Measurements from ENCODE around the gene TIMM44. TPM values are rescaled to one million over a fixed set of nuclear protein-coding genes. Genes with fewer than 3 reads are reported as not detected.
A peak's percentile ranks its signal among the peaks of the same experiment; 100 is the strongest.

TIMM44 gene
- total RNA-seq, 2 donors from 2014 or later: 49.8 to 81.5 TPM

DNA sequence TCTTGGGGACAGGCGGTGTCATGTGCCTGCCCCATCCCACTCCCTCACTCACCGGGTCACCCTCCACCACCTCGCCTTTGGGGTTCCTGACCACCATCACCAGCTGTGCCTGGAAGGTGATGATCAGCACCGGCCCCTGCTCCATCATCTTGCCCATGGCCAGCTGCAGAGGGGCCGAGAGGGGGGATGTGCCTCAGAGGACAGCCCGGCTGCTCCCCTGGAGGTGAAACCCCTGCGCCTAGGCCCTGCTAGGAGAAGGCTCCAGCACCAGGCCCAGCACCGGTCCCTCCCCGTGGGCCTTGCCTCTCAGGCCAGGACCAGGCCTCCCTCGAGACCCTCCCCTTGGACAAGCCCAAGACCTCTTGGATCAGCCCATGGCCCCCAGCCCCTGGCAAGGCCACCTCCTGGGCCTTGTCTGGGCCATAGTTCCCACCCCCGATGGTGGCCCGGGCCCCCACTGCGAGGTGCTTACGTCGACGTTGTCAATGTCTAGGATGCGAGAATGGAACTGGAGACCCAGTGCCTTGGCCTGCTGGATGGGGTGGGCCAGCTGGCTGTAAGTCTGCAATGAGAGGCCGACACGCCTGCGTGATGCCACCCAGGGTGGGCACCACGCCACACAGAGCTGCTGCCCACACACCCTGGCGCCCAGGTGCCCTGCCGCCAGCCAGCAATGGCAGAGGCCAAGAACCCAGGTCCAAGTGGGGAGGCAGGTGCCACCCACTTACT lies 15.7 kb downstream of the TIMM44 start:
- Mint-ChIP-seq H3K9me3 (no peaks in the 10 kb centered on the region), H3K27me3 (no peaks in the 10 kb centered on the region), H3K36me3 (ENCODE audit: low read depth) (peaks cover 33% of the 10 kb centered on the region), H3K27ac (peak overlapping the region; percentile 5), H3K4me3 (no peak overlapping the region), H3K4me1 (peaks cover 10% of the 10 kb centered on the region)
- no peak for ATAC-seq (replicated peaks)

GRCh38 chr19:7926727-7927604 lies 16.5 kb downstream of the TIMM44 start:
- no peaks in the 10 kb centered on the region for H3K9me3 Mint-ChIP-seq
- H3K36me3 Mint-ChIP-seq (ENCODE audit: low read depth): peaks cover 25% of the 10 kb centered on the region
- no peak overlapping the region for H3K27ac Mint-ChIP-seq
- ATAC-seq (replicated peaks): no peak
- H3K4me3 Mint-ChIP-seq: peak overlapping the region; percentile 46
- peaks cover 10% of the 10 kb centered on the region for H3K4me1 Mint-ChIP-seq
- H3K27me3 Mint-ChIP-seq: no peaks in the 10 kb centered on the region

DNA sequence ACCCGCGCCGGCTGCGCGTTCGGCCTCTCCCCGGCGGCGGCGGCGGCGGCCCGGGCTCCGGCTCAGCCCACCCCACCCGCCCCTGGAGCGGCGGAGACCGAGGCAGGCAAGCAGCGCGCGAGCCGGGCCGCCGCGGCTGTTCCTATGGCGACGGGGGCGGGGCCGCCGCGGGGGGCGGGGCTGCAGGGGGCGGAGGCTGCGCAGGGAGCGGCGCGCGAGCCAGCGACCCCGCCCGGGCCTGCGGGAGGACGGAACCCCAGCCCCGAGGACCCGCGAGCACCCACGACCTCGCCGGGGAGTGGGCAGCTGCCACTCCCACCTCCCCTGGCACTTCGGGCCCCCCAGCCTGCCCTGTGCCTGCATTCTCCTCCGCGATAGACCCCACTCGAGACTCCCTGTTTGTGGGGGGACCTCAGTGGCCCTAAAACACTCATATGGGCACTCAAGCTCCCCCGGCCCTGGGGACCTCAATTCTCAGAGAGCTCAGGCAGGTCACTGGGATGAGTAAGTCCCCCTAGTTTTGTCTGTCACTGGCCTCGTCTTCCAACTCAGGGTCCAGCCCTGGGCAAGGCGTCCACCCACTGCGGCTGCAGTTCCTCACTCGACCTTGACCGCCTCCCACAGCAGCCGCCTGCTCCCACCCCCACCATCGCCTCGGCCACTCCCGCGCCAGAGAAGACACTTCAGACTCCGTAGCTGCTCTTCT lies 17.3 kb downstream of the TIMM44 start, which contains the start of gene CTXN1:
CTXN1 (minus strand) TSS at position 115 of the 706 bp plus-strand sequence. CDS start 597 bp downstream, outside the sequence.
- ATAC-seq (replicated peaks): peak; percentile 53
- H3K4me3 Mint-ChIP-seq: peak within 1 kb of the TSS; percentile 53
- peaks cover 10% of the 10 kb centered on the region for H3K4me1 Mint-ChIP-seq
- peaks cover 20% of the 10 kb centered on the region for H3K36me3 Mint-ChIP-seq (ENCODE audit: low read depth)
- no peaks in the 10 kb centered on the region for H3K9me3 Mint-ChIP-seq
- no peak within 1 kb of the TSS for H3K27ac Mint-ChIP-seq
- H3K27me3 Mint-ChIP-seq: no peaks in the 10 kb centered on the region

GRCh38 chr19:7925171-7925851 lies 18.2 kb downstream of the TIMM44 start:
- H3K36me3 Mint-ChIP-seq (ENCODE audit: low read depth): peaks cover 12% of the 10 kb centered on the region
- peaks cover 15% of the 10 kb centered on the region for H3K4me1 Mint-ChIP-seq
- ATAC-seq (replicated peaks): peak; percentile 14
- H3K27ac Mint-ChIP-seq: no peak overlapping the region
- peak overlapping the region; percentile 53 for H3K4me3 Mint-ChIP-seq
- no peaks in the 10 kb centered on the region for H3K9me3 Mint-ChIP-seq
- H3K27me3 Mint-ChIP-seq: no peaks in the 10 kb centered on the region

- Mint-ChIP-seq H3K4me3 (peak overlapping the region; percentile 53), H3K9me3 (no peaks in the 10 kb centered on the region), H3K27me3 (no peaks in the 10 kb centered on the region), H3K27ac (no peak overlapping the region), H3K4me1 (peaks cover 19% of the 10 kb centered on the region), H3K36me3 (ENCODE audit: low read depth) (peaks cover 6% of the 10 kb centered on the region)
- no peak for ATAC-seq (replicated peaks)
Observed at GRCh38 chr19:7924651-7925170, 18.8 kb downstream of the TIMM44 start.

GRCh38 chr19:7924241-7924640 lies 19.2 kb downstream of the TIMM44 start:
- Mint-ChIP-seq H3K9me3 (no peaks in the 10 kb centered on the region), H3K27ac (no peak overlapping the region), H3K27me3 (no peaks in the 10 kb centered on the region), H3K4me1 (peaks cover 23% of the 10 kb centered on the region), H3K4me3 (peak overlapping the region; percentile 44), H3K36me3 (ENCODE audit: low read depth) (peaks cover 6% of the 10 kb centered on the region)
- no peak for ATAC-seq (replicated peaks)

- H3K4me3 Mint-ChIP-seq: peak overlapping the region; percentile 44
- no peak overlapping the region for H3K27ac Mint-ChIP-seq
- H3K9me3 Mint-ChIP-seq: no peaks in the 10 kb centered on the region
- peaks cover 5% of the 10 kb centered on the region for H3K36me3 Mint-ChIP-seq (ENCODE audit: low read depth)
- no peaks in the 10 kb centered on the region for H3K27me3 Mint-ChIP-seq
- no peak for ATAC-seq (replicated peaks)
- H3K4me1 Mint-ChIP-seq: peaks cover 16% of the 10 kb centered on the region
Observed at GRCh38 chr19:7923295-7924191, 19.9 kb downstream of the TIMM44 start.

- Mint-ChIP-seq H3K4me3 (no peak overlapping the region), H3K27ac (no peak overlapping the region)
Observed at GRCh38 chr19:7922836-7923195, 20.6 kb downstream of the TIMM44 start.

DNA sequence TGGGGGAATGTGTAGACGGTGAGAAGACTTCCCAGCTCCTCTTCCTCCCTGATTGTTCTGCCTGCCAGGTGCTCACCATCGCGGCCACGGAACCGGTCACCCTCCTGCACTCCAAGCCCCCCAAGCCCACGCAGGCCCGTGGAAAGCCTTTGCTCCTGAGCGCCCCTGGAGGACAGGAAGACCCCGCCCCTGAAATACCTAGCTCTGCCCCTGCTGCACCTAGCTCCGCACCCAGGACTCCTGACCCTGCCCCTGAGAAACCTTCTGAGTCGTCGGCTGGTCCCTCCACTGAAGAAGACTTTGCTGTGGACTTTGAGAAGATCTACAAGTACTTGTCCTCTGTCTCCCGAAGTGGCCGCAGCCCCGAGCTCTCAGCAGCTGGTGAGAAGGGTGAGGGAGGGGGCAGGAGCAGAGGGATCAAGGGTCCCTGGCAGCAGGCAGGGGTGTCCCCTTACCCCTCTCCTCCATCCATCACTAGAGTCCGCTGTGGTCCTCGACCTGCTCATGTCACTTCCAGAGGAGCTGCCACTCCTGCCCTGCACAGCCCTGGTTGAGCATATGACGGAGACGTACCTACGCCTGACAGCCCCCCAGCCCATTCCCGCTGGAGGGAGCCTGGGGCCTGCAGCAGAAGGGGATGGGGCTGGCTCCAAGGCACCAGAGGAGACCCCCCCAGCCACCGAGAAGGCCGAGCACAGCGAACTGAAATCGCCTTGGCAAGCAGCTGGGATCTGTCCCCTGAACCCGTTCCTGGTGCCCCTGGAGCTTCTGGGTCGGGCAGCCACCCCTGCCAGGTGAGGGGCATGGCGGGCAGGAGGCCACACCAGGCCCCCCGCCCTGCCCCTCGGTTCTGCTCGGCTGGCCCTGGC lies 21.3 kb downstream of the TIMM44 start:
- H3K27me3 Mint-ChIP-seq: no peaks in the 10 kb centered on the region
- peaks cover 12% of the 10 kb centered on the region for H3K4me1 Mint-ChIP-seq
- H3K36me3 Mint-ChIP-seq (ENCODE audit: low read depth): no peaks in the 10 kb centered on the region
- no peak for ATAC-seq (replicated peaks)
- H3K4me3 Mint-ChIP-seq: peak overlapping the region; percentile 84
- H3K27ac Mint-ChIP-seq: no peak overlapping the region
- H3K9me3 Mint-ChIP-seq: no peaks in the 10 kb centered on the region

More at GRCh38 chr19:7922836-7923195, 20.6 kb downstream of the TIMM44 start:
- Mint-ChIP-seq H3K27me3 (no peaks in the 10 kb centered on the region), H3K36me3 (ENCODE audit: low read depth) (no peaks in the 10 kb centered on the region), H3K9me3 (no peaks in the 10 kb centered on the region), H3K4me1 (peaks cover 12% of the 10 kb centered on the region)
- ATAC-seq (replicated peaks): no peak

GRCh38 chr19:7921302-7921966 lies 22.0 kb downstream of the TIMM44 start:
- Mint-ChIP-seq H3K4me1 (peaks cover 12% of the 10 kb centered on the region), H3K9me3 (no peaks in the 10 kb centered on the region), H3K36me3 (ENCODE audit: low read depth) (no peaks in the 10 kb centered on the region), H3K27ac (peak overlapping the region; percentile 89), H3K27me3 (no peaks in the 10 kb centered on the region), H3K4me3 (peak overlapping the region; percentile 84)
- no peak for ATAC-seq (replicated peaks)

DNA sequence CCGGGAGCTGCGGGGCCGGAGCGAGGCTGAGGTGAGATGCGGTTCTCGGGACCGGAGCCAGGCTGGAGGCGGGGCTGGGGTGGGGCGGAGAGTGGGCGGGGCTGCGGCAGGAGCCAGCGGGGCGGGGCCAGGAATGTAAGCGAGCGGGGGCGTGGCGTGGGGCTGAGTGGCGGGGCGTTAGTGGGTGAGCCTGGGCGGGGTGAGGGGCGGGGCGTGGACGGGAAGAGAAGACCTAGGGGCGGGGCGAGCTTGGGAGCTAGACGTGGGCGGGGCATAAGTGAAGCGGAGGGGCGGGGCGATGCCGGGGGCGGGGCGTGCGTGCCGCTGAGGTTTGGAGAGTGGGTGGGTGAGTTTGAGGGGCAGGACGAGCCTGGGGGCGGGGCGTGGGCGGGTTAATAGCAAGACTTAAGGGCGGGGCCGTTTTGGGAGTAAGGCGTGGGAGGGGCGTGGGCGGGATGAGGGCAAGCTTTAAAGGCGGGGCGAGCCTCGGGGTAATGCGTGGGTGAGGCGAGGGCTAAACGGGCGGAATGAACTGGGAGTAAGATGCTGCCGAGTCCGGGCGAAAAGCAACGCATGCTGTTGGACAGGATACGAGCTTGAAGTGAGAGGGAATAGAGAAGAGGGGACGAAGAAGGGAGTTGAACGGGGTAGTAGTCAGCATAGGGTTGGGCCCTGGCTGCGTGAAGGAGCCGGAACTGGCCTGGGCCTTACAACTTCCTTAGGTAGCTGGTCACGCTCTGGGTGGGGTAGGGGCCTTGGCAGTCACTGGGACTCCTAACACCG lies 22.8 kb downstream of the TIMM44 start:
- H3K9me3 Mint-ChIP-seq: no peaks in the 10 kb centered on the region
- peak; percentile 61 for ATAC-seq (replicated peaks)
- H3K27me3 Mint-ChIP-seq: no peaks in the 10 kb centered on the region
- peak overlapping the region; percentile 89 for H3K27ac Mint-ChIP-seq
- H3K4me3 Mint-ChIP-seq: peak overlapping the region; percentile 84
- peaks cover 12% of the 10 kb centered on the region for H3K4me1 Mint-ChIP-seq
- H3K36me3 Mint-ChIP-seq (ENCODE audit: low read depth): no peaks in the 10 kb centered on the region

Data from activated T-helper 17 cell treated with anti-CD3 and anti-CD28 coated beads, Interleukin-2, amount 50 U/mL, for 72 hours (primary cell).